Mesendoderm (in vitro differentiated cells): ENCODE results near the gene HEG1.

Source experiments
- DNase-seq: peaks from one replicate; pipeline ENCODE4 v3.0.0; 2013
- H2AK5ac ChIP-seq: 2 replicates; pipeline ENCODE4 v1.6.1; 2013; ENCODE audit warnings: low read length, inconsistent platforms
- H2BK120ac ChIP-seq: 2 replicates; pipeline ENCODE4 v1.6.1; 2013; ENCODE audit warnings: low read depth, mild to moderate bottlenecking, low read length, moderate library complexity, mixed read lengths
- H2BK15ac ChIP-seq: replicated peaks from 2 replicates; pipeline ENCODE4 v1.6.1; 2013; ENCODE audit warnings: low read depth, mild to moderate bottlenecking, moderate library complexity
- H2BK5ac ChIP-seq: 2 replicates; pipeline ENCODE4 v1.6.1; 2013; ENCODE audit warnings: low read length, inconsistent platforms
- H3K18ac ChIP-seq: 2 replicates; pipeline ENCODE4 v1.6.1; 2013; ENCODE audit warnings: mild to moderate bottlenecking, low read length, mixed read lengths
- H3K23ac ChIP-seq: one replicate; pipeline ENCODE4 v1.6.1; 2013; ENCODE audit warnings: low read length
- H3K27ac ChIP-seq: 2 replicates; pipeline ENCODE4 v1.5.1; 2013; ENCODE audit warnings: low read depth, mild to moderate bottlenecking, inconsistent platforms, low read length, moderate library complexity
- H3K27me3 ChIP-seq: 2 replicates; pipeline ENCODE4 v1.6.1; 2013; ENCODE audit warnings: low read length, control low read depth, mild to moderate bottlenecking, inconsistent platforms; ENCODE audit not compliant: insufficient read depth, poor library complexity
- H3K36me3 ChIP-seq: 2 replicates; pipeline ENCODE4 v1.6.1; 2013; ENCODE audit warnings: low read length, inconsistent platforms; ENCODE audit not compliant: control insufficient read depth, insufficient read depth
- H3K4ac ChIP-seq: one replicate; pipeline ENCODE4 v1.6.1; 2013; ENCODE audit warnings: low read depth, mild to moderate bottlenecking, low read length, moderate library complexity
- H3K4me1 ChIP-seq: 2 replicates; pipeline ENCODE4 v1.6.1; 2013; ENCODE audit warnings: low read depth, low read length, inconsistent platforms; ENCODE audit not compliant: control insufficient read depth
- H3K4me2 ChIP-seq: 2 replicates; pipeline ENCODE4 v1.6.1; 2013; ENCODE audit warnings: low read length
- H3K4me3 ChIP-seq: 2 replicates; pipeline ENCODE4 v1.5.1; 2013; ENCODE audit warnings: mild to moderate bottlenecking, low read length
- H3K56ac ChIP-seq: one replicate; pipeline ENCODE4 v1.6.1; 2013; ENCODE audit warnings: low read length
- H3K79me1 ChIP-seq: 2 replicates; pipeline ENCODE4 v1.6.1; 2013; ENCODE audit warnings: low read length, inconsistent platforms
- H3K79me2 ChIP-seq: 2 replicates; pipeline ENCODE4 v1.6.1; 2013; ENCODE audit warnings: mild to moderate bottlenecking, low read length; ENCODE audit not compliant: control insufficient read depth, insufficient read depth
- H3K9ac ChIP-seq: 2 replicates; pipeline ENCODE4 v1.6.1; 2013; ENCODE audit warnings: low read length, inconsistent platforms
- H4K5ac ChIP-seq: one replicate; pipeline ENCODE4 v1.6.1; 2013; ENCODE audit warnings: low read length
- H4K8ac ChIP-seq: one replicate; pipeline ENCODE4 v1.6.1; 2013; ENCODE audit warnings: low read depth, mild to moderate bottlenecking, control low read depth, low read length, moderate library complexity
- WGBS: extraction: QIAGEN DNeasy Blood & Tissue Kit; methylation state at CpG from one replicate; pipeline ENCODE4 v1.1.7; 2013; ENCODE audit warnings: low lambda C conversion rate, missing lambda C conversion rate; ENCODE audit not compliant: insufficient coverage; ENCODE audit errors: extremely low coverage; 5-methylcytosine and 5-hydroxymethylcytosine counted together

HEG1 gene

DNA sequence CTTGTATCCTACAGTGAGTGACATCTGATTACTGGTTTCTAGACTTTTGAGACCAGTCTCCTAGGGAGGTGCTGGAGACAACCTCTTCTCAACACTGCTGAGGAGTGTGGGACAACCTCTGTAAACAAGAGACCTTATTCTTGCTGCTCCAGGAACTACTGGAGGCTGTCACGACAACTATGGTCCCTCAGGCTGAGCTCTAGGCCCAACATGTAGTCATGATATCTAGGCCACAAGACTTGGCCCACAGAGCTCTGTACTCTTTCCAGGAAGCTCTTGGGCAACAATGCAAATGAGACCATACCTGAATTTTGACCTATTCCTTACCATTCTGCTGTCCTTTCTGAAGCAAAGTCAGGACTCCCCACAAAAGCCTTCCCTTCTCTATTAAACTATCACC, 24.3 kb upstream of the HEG1 start:
- Histone ChIP-seq H4K5ac (no peak overlapping the region), H3K79me2 (no peaks in the 10 kb centered on the region), H3K27ac (no peak overlapping the region), H3K4ac (no peak overlapping the region), H3K79me1 (no peaks in the 10 kb centered on the region), H3K23ac (no peak overlapping the region), H2BK15ac (no peak overlapping the region), H3K36me3 (no peaks in the 10 kb centered on the region), H3K56ac (no peak overlapping the region), H2BK5ac (no peak overlapping the region), H3K18ac (no peak overlapping the region), H3K4me3 (no peak overlapping the region), H3K27me3 (no peaks in the 10 kb centered on the region), H3K4me2 (no peak overlapping the region), H4K8ac (no peak overlapping the region), H3K9ac (no peak overlapping the region), H2AK5ac (no peak overlapping the region), H3K4me1 (peaks cover 6% of the 10 kb centered on the region), H2BK120ac (no peak overlapping the region)
- DNase-seq = no peak
- no CpG with 5 or more reads among the region's 1 CpG for WGBS

DNA sequence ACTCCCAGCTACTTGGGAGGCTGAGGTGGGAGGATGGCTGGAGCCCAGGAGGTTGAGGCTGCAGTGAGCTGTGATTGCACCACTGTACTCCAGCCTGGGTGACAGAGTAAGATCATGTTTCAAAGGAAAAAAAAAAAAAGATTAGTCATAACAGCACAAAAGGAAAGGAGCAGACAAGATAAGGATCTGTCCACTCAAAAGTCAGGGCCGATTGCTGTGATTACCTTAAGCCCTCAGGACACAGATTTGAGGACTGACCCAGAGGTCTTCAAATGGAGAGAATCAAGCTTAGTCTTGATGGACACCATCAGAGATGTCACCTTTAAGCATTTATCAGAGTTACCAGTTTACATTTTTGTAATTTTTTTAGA, 23.9 kb upstream of the HEG1 start:
- Histone ChIP-seq H3K36me3 (no peaks in the 10 kb centered on the region), H3K4ac (no peak overlapping the region), H3K23ac (no peak overlapping the region), H2BK15ac (no peak overlapping the region), H3K79me1 (no peaks in the 10 kb centered on the region), H2BK5ac (no peak overlapping the region), H3K4me2 (no peak overlapping the region), H4K5ac (no peak overlapping the region), H3K18ac (no peak overlapping the region), H3K4me1 (peaks cover 6% of the 10 kb centered on the region), H2BK120ac (no peak overlapping the region), H3K27me3 (no peaks in the 10 kb centered on the region), H3K4me3 (no peak overlapping the region), H4K8ac (no peak overlapping the region), H3K9ac (no peak overlapping the region), H3K27ac (no peak overlapping the region), H3K79me2 (no peaks in the 10 kb centered on the region), H3K56ac (no peak overlapping the region), H2AK5ac (no peak overlapping the region)
- no peak for DNase-seq
- WGBS = no CpG with 5 or more reads among the region's 1 CpG

DNA sequence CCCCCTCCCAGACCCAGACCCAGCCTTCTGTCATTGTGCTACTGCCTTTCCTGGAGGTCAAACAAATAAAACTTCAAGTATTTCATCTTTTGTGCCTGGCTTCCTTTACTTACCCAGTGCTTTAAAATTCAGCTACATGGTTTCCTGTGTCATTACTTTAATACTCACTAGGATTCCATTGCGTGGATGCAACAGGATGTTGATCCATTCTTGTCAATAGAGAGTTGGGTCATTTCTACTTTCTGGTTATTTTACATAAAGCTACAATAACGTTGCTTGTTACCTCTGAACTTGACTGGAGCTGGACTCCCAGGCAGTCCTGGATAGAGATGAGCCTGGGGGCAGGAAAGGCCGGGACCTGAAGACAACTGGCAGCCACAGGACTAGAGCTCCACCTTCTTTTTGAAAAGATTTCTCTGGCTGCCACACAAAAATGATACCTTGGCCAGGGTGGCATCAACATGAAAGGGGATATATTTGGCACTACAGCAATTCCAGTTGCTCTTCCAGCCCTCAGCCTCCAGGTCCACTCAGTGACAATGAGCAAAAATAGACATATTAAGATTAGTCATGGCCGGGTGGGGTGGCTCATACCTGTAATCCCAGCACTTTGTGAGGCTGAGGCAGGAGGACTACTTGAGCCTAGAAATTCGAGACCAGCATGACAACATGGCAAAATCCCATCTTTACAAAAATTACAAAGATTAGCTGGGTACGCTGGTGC, 23.3 kb upstream of the HEG1 start:
- Histone ChIP-seq H3K36me3 (no peaks in the 10 kb centered on the region), H2BK5ac (no peak overlapping the region), H3K56ac (no peak overlapping the region), H2BK15ac (no peak overlapping the region), H4K5ac (no peak overlapping the region), H3K79me1 (no peaks in the 10 kb centered on the region), H3K27me3 (no peaks in the 10 kb centered on the region), H3K4me2 (no peak overlapping the region), H3K27ac (no peak overlapping the region), H3K79me2 (no peaks in the 10 kb centered on the region), H3K23ac (no peak overlapping the region), H3K9ac (no peak overlapping the region), H2BK120ac (no peak overlapping the region), H3K4ac (no peak overlapping the region), H3K4me1 (peaks cover 6% of the 10 kb centered on the region), H2AK5ac (no peak overlapping the region), H3K18ac (no peak overlapping the region), H4K8ac (no peak overlapping the region), H3K4me3 (no peak overlapping the region)
- no peak for DNase-seq
- WGBS = no CpG with 5 or more reads among the region's 6 CpGs

DNA sequence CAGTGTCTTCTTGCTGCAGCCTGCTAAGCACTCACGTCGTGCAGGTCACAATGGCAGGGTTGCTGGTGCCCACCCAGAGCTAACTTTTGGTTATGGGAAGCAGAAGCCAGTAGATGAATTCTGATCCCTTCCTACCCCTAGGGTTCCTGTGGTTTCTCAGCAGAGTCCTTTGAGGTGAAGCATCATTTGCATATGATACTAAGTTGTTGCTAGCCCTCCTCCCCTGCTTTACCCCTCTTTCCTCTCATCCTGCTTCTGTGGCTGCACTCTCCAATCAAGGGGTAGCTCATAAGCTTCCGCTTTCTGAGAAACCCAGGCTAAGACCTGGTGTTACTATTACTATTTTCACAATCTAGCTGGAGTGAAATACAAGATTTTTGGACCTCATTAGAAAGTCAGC, 22.1 kb upstream of the HEG1 start:
- H3K4me1 ChIP-seq = peaks cover 6% of the 10 kb centered on the region
- H3K4me2 ChIP-seq = no peak overlapping the region
- H3K27ac ChIP-seq = no peak overlapping the region
- H3K9ac ChIP-seq = no peak overlapping the region
- WGBS = no CpG with 5 or more reads among the region's 3 CpGs
- H2AK5ac ChIP-seq = no peak overlapping the region
- H3K79me1 ChIP-seq = no peaks in the 10 kb centered on the region
- H2BK5ac ChIP-seq = no peak overlapping the region
- no peak overlapping the region for H2BK120ac ChIP-seq
- H3K23ac ChIP-seq = no peak overlapping the region
- no peak overlapping the region for H2BK15ac ChIP-seq
- H4K8ac ChIP-seq = no peak overlapping the region
- no peaks in the 10 kb centered on the region for H3K36me3 ChIP-seq
- DNase-seq = no peak
- H3K18ac ChIP-seq = no peak overlapping the region
- no peaks in the 10 kb centered on the region for H3K27me3 ChIP-seq
- H4K5ac ChIP-seq = no peak overlapping the region
- no peak overlapping the region for H3K56ac ChIP-seq
- H3K4me3 ChIP-seq = no peak overlapping the region
- H3K79me2 ChIP-seq = no peaks in the 10 kb centered on the region
- no peak overlapping the region for H3K4ac ChIP-seq

DNA sequence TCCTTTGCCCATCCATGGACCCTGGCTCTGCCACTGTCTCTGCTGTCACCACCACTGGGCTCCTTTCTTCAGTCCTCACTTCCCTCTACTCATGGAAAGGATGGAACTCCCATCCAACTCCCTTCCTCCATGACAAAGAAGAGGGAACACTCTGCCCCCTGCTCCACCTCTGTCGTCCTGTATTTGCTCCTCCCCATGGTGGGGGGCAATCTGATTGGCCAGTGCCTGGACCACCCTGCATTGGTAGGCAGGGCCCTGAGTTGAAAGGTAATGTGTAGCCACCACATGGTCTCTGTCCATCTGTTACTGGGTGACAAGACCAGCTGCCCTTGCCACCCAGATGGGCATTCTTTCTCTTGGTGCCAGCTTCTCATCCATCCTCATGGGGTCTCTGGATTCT, 20.7 kb upstream of the HEG1 start:
- no peaks in the 10 kb centered on the region for H3K27me3 ChIP-seq
- H2AK5ac ChIP-seq = no peak overlapping the region
- no peak overlapping the region for H2BK15ac ChIP-seq
- no peak overlapping the region for H3K23ac ChIP-seq
- H2BK120ac ChIP-seq = no peak overlapping the region
- no peak overlapping the region for H3K9ac ChIP-seq
- H3K27ac ChIP-seq = no peak overlapping the region
- H3K4me3 ChIP-seq = no peak overlapping the region
- H2BK5ac ChIP-seq = no peak overlapping the region
- H3K36me3 ChIP-seq = no peaks in the 10 kb centered on the region
- DNase-seq = no peak
- no peaks in the 10 kb centered on the region for H3K79me2 ChIP-seq
- no peak overlapping the region for H3K4me2 ChIP-seq
- peaks cover 6% of the 10 kb centered on the region for H3K4me1 ChIP-seq
- H4K8ac ChIP-seq = no peak overlapping the region
- no peak overlapping the region for H3K18ac ChIP-seq
- no peak overlapping the region for H3K4ac ChIP-seq
- H3K56ac ChIP-seq = peak overlapping the region; percentile 18
- no peaks in the 10 kb centered on the region for H3K79me1 ChIP-seq
- H4K5ac ChIP-seq = no peak overlapping the region
- WGBS = no CpG with 5 or more reads among the region's 1 CpG

DNA sequence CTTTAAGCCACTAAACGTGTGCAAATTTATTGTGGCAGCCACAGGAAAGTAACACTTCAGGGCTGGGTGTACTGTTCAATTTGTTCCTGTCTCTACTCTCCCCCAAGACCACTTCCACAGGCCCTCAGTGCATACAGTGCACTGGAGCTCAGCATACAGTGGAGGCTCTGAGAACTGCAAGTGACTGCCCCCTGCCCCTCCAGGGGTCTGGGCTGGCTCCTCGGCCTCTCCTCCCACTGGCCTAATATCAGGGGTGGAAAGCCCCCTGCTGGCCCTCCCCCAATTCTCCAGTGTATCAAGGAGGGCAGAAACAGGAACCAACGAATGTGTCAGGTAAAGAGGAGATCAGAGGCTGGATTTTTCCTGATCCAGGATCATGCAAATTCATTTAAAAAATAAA, 19.9 kb upstream of the HEG1 start:
- Histone ChIP-seq H2BK120ac (no peak overlapping the region), H3K79me2 (no peaks in the 10 kb centered on the region), H3K36me3 (no peaks in the 10 kb centered on the region), H3K27me3 (no peaks in the 10 kb centered on the region), H3K4me1 (peaks cover 6% of the 10 kb centered on the region), H4K5ac (no peak overlapping the region), H2AK5ac (no peak overlapping the region), H3K27ac (no peak overlapping the region), H3K4me3 (no peak overlapping the region), H3K9ac (peak overlapping the region; percentile 17), H3K79me1 (no peaks in the 10 kb centered on the region), H3K18ac (peak overlapping the region; percentile 9), H3K23ac (no peak overlapping the region), H2BK5ac (no peak overlapping the region), H2BK15ac (no peak overlapping the region), H4K8ac (no peak overlapping the region), H3K56ac (peak overlapping the region; percentile 18), H3K4me2 (no peak overlapping the region), H3K4ac (no peak overlapping the region)
- WGBS = no CpG with 5 or more reads among the region's 3 CpGs
- peak; percentile 67 for DNase-seq
